Mucosa of rectum (tissue), 2 donors: ENCODE data around the gene SLC7A7.
"Not testable (repeated sequence)": the region's sequence is repeated elsewhere in the genome, so short reads cannot be mapped to it uniquely, and the experiment has no call there.

Source experiments
- H3K27ac ChIP-seq, 2 donors: one replicate each; pipeline ENCODE4 v1.7.0; 2013; ENCODE audit warnings: inconsistent platforms in 2 of 2, low read depth in 2 of 2, low read length in 2 of 2
- H3K27me3 ChIP-seq, 2 donors: one replicate each; pipeline ENCODE4 v1.7.0; 2013; ENCODE audit warnings: low read length in 2 of 2; ENCODE audit not compliant: control insufficient read depth in 2 of 2, insufficient read depth in 2 of 2
- H3K36me3 ChIP-seq, 2 donors: one replicate each; pipeline ENCODE4 v1.7.0; 2013; ENCODE audit warnings: low read length in 2 of 2; ENCODE audit not compliant: control insufficient read depth in 2 of 2, insufficient read depth in 2 of 2
- H3K4me1 ChIP-seq, 2 donors: one replicate each; pipeline ENCODE4 v1.7.0; 2013; ENCODE audit warnings: low read length in 2 of 2, mild to moderate bottlenecking in 1 of 2; ENCODE audit not compliant: control insufficient read depth in 2 of 2, insufficient read depth in 2 of 2
- H3K4me3 ChIP-seq, 2 donors: one replicate each; pipeline ENCODE4 v1.7.0; 2013; ENCODE audit warnings: low read length in 2 of 2
- H3K9ac ChIP-seq, 2 donors: one replicate each; pipeline ENCODE4 v1.7.0; 2013; ENCODE audit warnings: low read length in 2 of 2, low read depth in 1 of 2, mild to moderate bottlenecking in 1 of 2
- H3K9me3 ChIP-seq, 2 donors: one replicate each; pipeline ENCODE4 v1.7.0; 2013; ENCODE audit warnings: low read length in 2 of 2; ENCODE audit not compliant: control insufficient read depth in 2 of 2
- donor health status: healthy.
- donor health status: Normal muscosa, but diverticular disease.

The SLC7A7 gene

DNA sequence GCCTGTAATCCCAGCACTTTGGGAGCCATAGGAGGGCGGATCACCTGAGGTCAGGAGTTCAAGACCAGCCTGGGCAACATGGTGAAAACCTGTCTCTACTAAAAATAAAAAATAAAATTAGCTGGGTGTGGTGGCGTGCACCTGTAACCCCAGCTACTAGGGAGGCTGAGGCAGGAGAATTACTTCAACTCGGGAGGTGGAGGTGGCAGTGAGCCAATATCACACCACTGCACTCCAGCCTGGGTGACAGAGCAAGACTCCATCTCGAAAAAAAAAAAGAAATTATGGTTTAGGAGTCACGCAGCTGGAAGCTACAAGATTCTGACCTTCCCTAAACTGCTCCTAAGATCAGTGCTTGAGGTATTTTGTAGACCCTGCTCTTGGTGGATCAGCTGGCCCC lies 21.7 kb downstream of the SLC7A7 start:
- not testable (repeated sequence) for H3K4me1 ChIP-seq, H3K4me3 ChIP-seq, H3K27me3 ChIP-seq, H3K36me3 ChIP-seq, H3K27ac ChIP-seq, H3K9ac ChIP-seq, H3K9me3 ChIP-seq

DNA sequence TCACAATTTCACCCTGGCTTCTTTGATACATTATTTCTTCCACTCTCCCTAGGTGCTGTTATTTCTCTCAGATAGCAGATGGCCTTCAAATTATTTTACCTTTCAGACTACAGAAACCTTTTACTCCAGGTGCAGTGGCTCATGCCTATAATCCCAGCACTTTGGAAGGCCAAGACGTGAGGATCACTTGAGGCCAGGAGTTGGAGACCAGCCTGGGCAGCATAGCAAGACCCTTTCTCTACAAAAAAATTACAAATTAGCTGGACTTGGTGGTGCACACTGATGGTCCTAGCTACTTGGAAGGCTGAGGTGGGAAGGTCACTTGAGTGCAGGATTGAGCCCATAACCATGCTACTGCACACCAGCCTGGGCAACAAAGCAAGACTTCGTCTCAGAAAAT lies 23.1 kb downstream of the SLC7A7 start:
- no peaks in the 10 kb centered on the region for H3K4me1 ChIP-seq
- no peak overlapping the region for H3K4me3 ChIP-seq
- H3K27ac ChIP-seq: no peak overlapping the region

DNA sequence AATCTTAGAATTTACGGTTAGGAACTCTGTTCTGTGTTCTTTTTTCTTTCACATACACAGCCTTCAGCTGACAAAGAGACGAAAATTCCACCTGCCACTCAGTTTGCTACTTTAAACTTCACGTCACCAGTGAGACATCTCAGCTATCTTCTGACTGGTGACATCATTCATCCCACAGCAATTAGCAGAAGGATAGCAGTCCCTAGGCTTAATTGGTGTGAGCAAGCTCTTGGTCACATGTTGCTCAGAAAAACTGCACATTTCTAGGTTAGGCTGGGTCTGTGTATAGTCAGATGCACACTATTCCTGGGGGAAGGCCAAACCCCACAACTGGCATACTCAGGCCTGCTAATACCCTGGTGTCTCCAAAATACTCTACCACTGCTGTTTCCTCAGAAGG lies 23.9 kb downstream of the SLC7A7 start:
- Histone ChIP-seq H3K27me3 (no peaks in the 10 kb centered on the region), H3K4me3 (no peak overlapping the region), H3K4me1 (no peaks in the 10 kb centered on the region), H3K27ac (no peak overlapping the region), H3K9me3 (no peaks in the 10 kb centered on the region), H3K36me3 (no peaks in the 10 kb centered on the region), H3K9ac (peak overlapping the region in 1 of 2 donors; percentile 24)

More for the DNA sequence above, 23.1 kb downstream of the SLC7A7 start:
- no peaks in the 10 kb centered on the region for H3K27me3 ChIP-seq
- no peaks in the 10 kb centered on the region for H3K36me3 ChIP-seq
- no peak overlapping the region for H3K9ac ChIP-seq
- no peaks in the 10 kb centered on the region for H3K9me3 ChIP-seq

DNA sequence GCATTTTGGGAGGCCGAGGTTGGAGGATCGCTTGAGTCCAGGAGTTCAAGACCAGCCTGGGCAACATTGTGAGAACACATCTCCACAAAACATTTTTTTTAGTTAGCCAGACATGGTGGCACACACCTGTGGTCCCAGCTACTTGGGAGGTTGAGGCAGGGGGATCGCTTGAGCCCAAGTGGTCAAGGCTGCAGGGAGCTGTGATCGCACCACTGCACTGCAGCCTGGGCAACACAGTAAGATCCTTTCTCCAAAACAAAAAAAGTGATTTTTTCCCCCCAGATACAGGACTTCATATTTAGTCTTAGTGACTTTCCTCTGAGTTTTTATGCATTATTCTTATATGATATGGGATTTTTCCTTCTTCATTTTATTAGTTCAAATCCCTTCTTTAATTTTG lies 28.6 kb downstream of the SLC7A7 start:
- Histone ChIP-seq H3K27me3 (no peaks in the 10 kb centered on the region), H3K27ac (no peak overlapping the region), H3K36me3 (no peaks in the 10 kb centered on the region), H3K4me3 (no peak overlapping the region), H3K9ac (no peak overlapping the region), H3K9me3 (no peaks in the 10 kb centered on the region), H3K4me1 (no peaks in the 10 kb centered on the region)

DNA sequence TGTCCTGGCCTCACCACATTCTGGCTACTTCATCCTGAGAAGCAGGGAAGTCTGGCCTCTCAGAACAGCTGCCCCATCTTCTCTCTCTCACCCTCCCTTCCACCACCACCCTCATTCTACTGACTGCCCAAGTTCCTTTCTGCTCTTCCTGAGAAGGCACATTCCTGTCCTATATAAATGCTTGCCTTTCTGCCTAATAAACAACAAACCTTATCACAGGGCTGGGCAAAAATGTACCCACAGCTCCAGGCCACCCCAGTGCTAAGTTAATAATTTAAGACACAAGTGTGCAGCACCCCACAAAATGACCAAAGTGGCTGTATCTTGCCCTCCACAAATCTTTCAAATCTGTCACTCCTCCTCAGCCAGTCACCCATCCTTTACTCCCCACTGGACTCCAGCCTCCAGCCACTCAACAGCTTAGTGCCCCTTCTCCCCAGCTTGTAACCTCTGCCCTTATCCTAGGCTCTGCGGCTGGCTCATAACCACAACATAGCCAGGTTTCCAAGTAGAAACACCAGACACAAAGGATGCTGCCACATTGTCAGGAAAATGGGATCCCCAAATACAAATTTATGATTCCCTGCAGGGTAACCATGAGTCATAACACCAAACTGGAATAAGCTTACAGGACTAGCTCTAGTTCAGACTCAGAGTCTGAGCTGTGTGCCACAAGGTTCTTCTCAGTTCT lies 33.8 kb downstream of the SLC7A7 start:
- no peaks in the 10 kb centered on the region for H3K27me3 ChIP-seq

DNA sequence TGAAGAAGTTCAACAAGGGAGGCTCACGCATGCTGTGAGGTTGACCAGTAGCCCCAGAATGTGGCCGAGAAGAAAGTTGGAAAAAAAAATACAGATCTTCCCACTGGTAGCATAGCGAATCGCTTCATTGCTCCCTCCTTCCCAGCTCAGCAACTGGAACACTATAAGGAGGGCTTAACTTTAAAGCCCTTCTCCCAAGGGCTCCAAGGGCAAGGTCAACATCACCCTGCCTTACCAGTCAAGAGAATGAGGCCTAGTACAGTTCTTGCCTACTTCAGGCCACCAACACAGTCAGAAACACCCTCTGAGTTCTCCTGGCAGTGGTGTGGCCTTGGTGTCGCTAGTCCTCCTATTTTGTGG lies 34.3 kb downstream of the SLC7A7 start:
- Histone ChIP-seq H3K9ac (no peak overlapping the region), H3K36me3 (no peaks in the 10 kb centered on the region), H3K4me3 (no peak overlapping the region), H3K4me1 (no peaks in the 10 kb centered on the region), H3K9me3 (no peaks in the 10 kb centered on the region), H3K27me3 (no peaks in the 10 kb centered on the region), H3K27ac (no peak overlapping the region)

More for the DNA sequence above, 33.8 kb downstream of the SLC7A7 start:
- Histone ChIP-seq H3K4me1 (no peaks in the 10 kb centered on the region), H3K9me3 (no peaks in the 10 kb centered on the region), H3K27ac (no peak overlapping the region), H3K36me3 (no peaks in the 10 kb centered on the region), H3K9ac (no peak overlapping the region), H3K4me3 (no peak overlapping the region)

DNA sequence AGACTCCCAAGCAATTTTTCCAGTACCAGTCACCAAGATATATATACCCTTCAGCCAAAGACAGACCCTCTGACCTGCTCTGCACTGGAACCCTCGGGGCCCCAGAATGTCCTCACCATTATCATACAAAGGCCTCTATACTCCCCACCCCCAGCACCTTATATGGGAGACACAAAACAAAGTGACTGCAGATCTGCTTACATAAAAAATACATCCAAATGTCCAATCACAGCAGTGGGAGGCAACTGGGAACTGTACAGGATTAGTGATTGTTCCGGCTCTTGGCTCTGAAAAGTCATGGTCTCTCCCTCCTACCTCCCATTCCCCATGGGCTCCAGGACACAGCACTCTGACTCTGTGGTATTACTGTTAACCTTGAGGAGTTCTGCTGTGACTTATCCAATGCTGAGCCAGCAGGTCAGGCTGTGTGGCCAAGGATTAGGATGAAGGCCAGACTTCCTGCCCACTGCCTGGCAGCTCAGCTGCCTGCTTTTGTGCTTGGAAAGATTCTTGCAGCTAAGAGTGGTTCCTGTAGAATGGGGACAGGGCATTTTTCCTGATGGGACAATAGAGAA lies 35.0 kb downstream of the SLC7A7 start:
- no peak overlapping the region for H3K27ac ChIP-seq
- H3K9ac ChIP-seq: no peak overlapping the region
- H3K4me1 ChIP-seq: no peaks in the 10 kb centered on the region
- H3K9me3 ChIP-seq: no peaks in the 10 kb centered on the region
- H3K27me3 ChIP-seq: no peaks in the 10 kb centered on the region
- no peak overlapping the region for H3K4me3 ChIP-seq
- peaks cover 4 to 5% of the 10 kb centered on the region in 2 donors for H3K36me3 ChIP-seq

DNA sequence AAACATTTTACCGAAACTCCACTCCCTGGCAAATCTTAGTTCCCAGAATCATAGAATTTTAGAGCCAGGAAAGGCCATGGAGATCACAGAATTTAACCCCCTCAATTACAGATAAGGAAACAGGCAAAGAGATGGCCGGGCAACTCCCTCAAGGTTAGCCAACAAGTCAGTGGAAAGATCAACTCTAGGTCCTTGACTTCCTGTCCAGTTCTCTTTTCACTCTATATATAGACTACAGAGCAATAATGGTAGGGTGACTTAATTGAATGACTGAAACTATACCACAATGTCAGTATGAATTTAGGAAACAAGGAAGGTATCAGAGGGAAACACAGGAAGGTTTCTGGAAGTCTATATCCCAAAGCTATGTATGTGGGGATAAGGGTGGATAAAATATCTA lies 37.2 kb downstream of the SLC7A7 start:
- Histone ChIP-seq H3K4me3 (no peak overlapping the region), H3K4me1 (no peaks in the 10 kb centered on the region), H3K9ac (no peak overlapping the region), H3K27me3 (no peaks in the 10 kb centered on the region), H3K27ac (no peak overlapping the region), H3K9me3 (no peaks in the 10 kb centered on the region), H3K36me3 (peaks cover 10 to 17% of the 10 kb centered on the region in 2 donors)

DNA sequence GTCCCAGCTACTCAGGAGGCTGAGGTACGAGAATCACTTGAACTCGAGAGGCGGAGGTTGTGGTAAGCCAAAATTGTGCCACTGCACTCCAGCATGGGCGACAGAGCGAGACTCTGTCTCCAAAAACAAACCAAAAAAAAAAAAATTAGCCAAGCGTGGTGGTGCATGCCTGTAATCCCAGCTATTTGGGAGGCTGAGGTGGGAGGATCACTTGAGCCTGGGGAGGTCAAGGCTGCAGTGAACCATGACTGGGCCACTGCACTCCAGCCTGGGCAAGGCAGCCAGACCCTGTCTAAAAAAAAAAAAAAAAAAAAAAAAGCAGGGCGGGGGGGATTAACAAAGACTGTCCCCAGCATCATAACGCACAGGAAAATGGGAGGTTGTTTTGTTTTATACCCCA lies 38.4 kb downstream of the SLC7A7 start:
- peaks cover 11 to 23% of the 10 kb centered on the region in 2 donors for H3K36me3 ChIP-seq
- not testable (repeated sequence) for H3K4me3 ChIP-seq, H3K4me1 ChIP-seq, H3K9me3 ChIP-seq, H3K9ac ChIP-seq, H3K27me3 ChIP-seq, H3K27ac ChIP-seq

DNA sequence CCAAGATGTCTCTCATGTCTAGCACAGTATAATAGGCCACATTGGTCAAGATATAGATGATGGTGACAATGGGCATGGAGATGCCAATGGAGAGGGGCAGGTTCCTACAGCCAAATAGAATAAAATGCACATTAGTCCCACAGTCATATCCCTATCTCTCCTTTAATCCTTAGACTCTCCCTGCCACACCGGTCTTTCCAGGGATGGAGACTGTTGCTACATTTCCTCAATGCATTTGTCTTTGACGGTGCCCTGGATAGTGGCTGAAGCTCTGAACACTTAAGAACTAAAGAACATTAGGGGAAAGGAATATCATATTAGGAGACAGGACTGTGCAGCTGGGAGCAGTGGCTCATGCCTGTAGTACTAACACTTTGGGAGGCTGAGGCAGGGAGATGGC lies 39.0 kb downstream of the SLC7A7 start:
- peaks cover 15 to 28% of the 10 kb centered on the region in 2 donors for H3K36me3 ChIP-seq
- no peaks in the 10 kb centered on the region for H3K4me1 ChIP-seq

More for the DNA sequence above, 39.0 kb downstream of the SLC7A7 start:
- Histone ChIP-seq H3K27ac (no peak overlapping the region), H3K4me3 (no peak overlapping the region), H3K27me3 (no peaks in the 10 kb centered on the region), H3K9ac (no peak overlapping the region), H3K9me3 (no peaks in the 10 kb centered on the region)
